HepG2 (cell line): Measurements from ENCODE around the gene SLC25A51. TPM values are rescaled to one million over a fixed set of nuclear protein-coding genes. Genes with fewer than 3 reads are reported as not detected.

Experiments used
- ATAC-seq: fragments of 200-7000 bp; cut with Tn5 transposase; 3 replicates; pipeline ENCODE4 v1.9.1; 2020; ENCODE audit warnings: mild to moderate bottlenecking, moderate library complexity
- BruUV-seq: library from RNA; stranded (reverse); fragments of 400-500 nt; replicated peaks from 2 replicates; lab custom pipeline; 2021; lab: Mats Ljungman, UMichigan
- CTCF ChIA-PET: fragments of 300-600 bp; formaldehyde crosslinking; extraction: SDS; loops from one replicate; lab custom pipeline; 2021; ENCODE audit warnings: low total read pairs, inconsistent platforms, low intra/inter-chr PET ratio; lab: Yijun Ruan, JAX
- POLR2A ChIA-PET: fragments of 350-600 bp; sonication (Branson Sonifier 250); formaldehyde crosslinking; loops from one replicate; lab custom pipeline; 2020; ENCODE audit warnings: antibody characterized with exemption, inconsistent platforms; lab: Yijun Ruan, JAX
- DNase-seq: peaks from one replicate; pipeline ENCODE4 v3.0.0-alpha.2; 2015; ENCODE audit warnings: low spot score
- FAIRE-seq: peaks from 3 replicates; lab custom pipeline; 2011; peaks lifted over from hg19 to GRCh38; lab: Jason Lieb, UNC
- H2AFZ ChIP-seq: one replicate; pipeline ENCODE4 v1.6.1; 2011; ENCODE audit warnings: low read length, inconsistent platforms
- H3K27ac ChIP-seq: fragments of 300-600 bp; 3 replicates; pipeline ENCODE4 v1.8.0; 2011; ENCODE audit warnings: mixed run types, mild to moderate bottlenecking, mixed read lengths, low read length, inconsistent platforms; ENCODE audit not compliant: insufficient read depth; ENCODE audit errors: extremely low read length
- H3K27me3 ChIP-seq, 2 experiments: fragments of 200-600 bp in 1 of 2; 2 replicates in 1 of 2; 3 replicates in 1 of 2; pipeline versions ENCODE4 v1.6.0 to v1.8.0; 2011; ENCODE audit warnings: low read length in 2 of 2, mild to moderate bottlenecking in 2 of 2, moderate library complexity in 2 of 2, inconsistent platforms in 1 of 2; ENCODE audit not compliant: insufficient read depth in 2 of 2, control insufficient read depth in 1 of 2
- H3K36me3 ChIP-seq, 2 experiments: fragments of 200-600 bp in 1 of 2; replicated peaks in 1 of 2; 2 replicates in 1 of 2; 3 replicates in 1 of 2; pipeline versions ENCODE4 v1.5.1 to v1.8.0; 2011; ENCODE audit warnings: low read length in 2 of 2, inconsistent platforms in 1 of 2; ENCODE audit not compliant: insufficient read depth in 2 of 2, control insufficient read depth in 1 of 2
- H3K4me1 ChIP-seq: 2 replicates; pipeline ENCODE4 v1.5.1; 2012; ENCODE audit warnings: low read length, inconsistent platforms; ENCODE audit not compliant: insufficient read depth
- H3K4me2 ChIP-seq: 2 replicates; pipeline ENCODE4 v1.6.0; 2011; ENCODE audit warnings: low read depth, low read length, inconsistent platforms
- H3K4me3 ChIP-seq, 3 experiments: fragments of 200-600 bp in 1 of 3; sonication (generic), shearing (Covaris generic) in 1 of 3; replicated peaks in 1 of 3; 2 replicates each; pipeline ENCODE4 v1.5.1; 2011 to 2016; ENCODE audit warnings: low read length in 3 of 3, inconsistent platforms in 2 of 3, low read depth in 2 of 3, mild to moderate bottlenecking in 2 of 3, control low read depth in 1 of 3, mixed read lengths in 1 of 3; ENCODE audit not compliant: insufficient read depth in 1 of 3
- H3K79me2 ChIP-seq: one replicate; pipeline ENCODE4 v1.6.1; 2011; ENCODE audit warnings: low read length, inconsistent platforms; ENCODE audit not compliant: insufficient read depth
- H3K9ac ChIP-seq: 2 replicates; pipeline ENCODE4 v1.6.0; 2011; ENCODE audit warnings: mild to moderate bottlenecking, low read depth, low read length, inconsistent platforms; ENCODE audit not compliant: insufficient read depth
- H3K9me3 ChIP-seq: 2 replicates; pipeline ENCODE4 v1.5.1; 2012; ENCODE audit warnings: mild to moderate bottlenecking, low read length
- H4K20me1 ChIP-seq: 2 replicates; pipeline ENCODE4 v1.6.0; 2011; ENCODE audit warnings: inconsistent platforms, mild to moderate bottlenecking, low read length, moderate library complexity; ENCODE audit not compliant: insufficient read depth
- BRCA1 ChIP-seq: sonication (generic); formaldehyde crosslinking; IDR thresholded peaks from 2 replicates; pipeline ENCODE4 v1.4.0; 2020; ENCODE audit warnings: missing genetic modification reagents
- MTA1 ChIP-seq: sonication (generic); formaldehyde crosslinking; IDR thresholded peaks from 2 replicates; pipeline ENCODE4 v1.4.0; 2020; ENCODE audit warnings: missing genetic modification reagents, mild to moderate bottlenecking, borderline replicate concordance
- MYC ChIP-seq: sonication (generic); formaldehyde crosslinking; IDR thresholded peaks from 2 replicates; pipeline ENCODE4 v1.9.0; 2021; ENCODE audit warnings: missing genetic modification reagents, borderline replicate concordance
- ZNF260 ChIP-seq: sonication (generic); formaldehyde crosslinking; IDR thresholded peaks from 2 replicates; pipeline ENCODE4 v1.4.0; 2020; ENCODE audit warnings: missing genetic modification reagents, low read depth, mild to moderate bottlenecking, borderline replicate concordance
- ZNF883 ChIP-seq: sonication (generic); formaldehyde crosslinking; IDR thresholded peaks from 2 replicates; pipeline ENCODE4 v1.5.1; 2020; ENCODE audit warnings: mild to moderate bottlenecking, missing genetic modification reagents; ENCODE audit errors: not compliant biosample characterization
- WGBS: methylation state at CpG from one replicate; pipeline ENCODE4 v1.1.6; 2017; ENCODE audit warnings: low lambda C conversion rate; 5-methylcytosine and 5-hydroxymethylcytosine counted together
- in situ Hi-C: cut with HindIII; loops from 2 replicates; pipeline ENCODE4 v1.10.0; 2017; ENCODE audit warnings: low pct_unique_long_range_greater_than_20kb; ENCODE audit not compliant: extremely low pct_ligation_motif_present
- intact Hi-C: fragments of 100-400 bp; cut with micrococcal nuclease; formaldehyde crosslinking; loops from one replicate; pipeline ENCODE4 v1.10.0; 2022; ENCODE audit not compliant: unreplicated experiment
- polyA plus RNA-seq, 8 experiments: library from polyadenylated mRNA; depleted of rRNA in 3 of 8; stranded (reverse) in 7 of 8; unstranded in 1 of 8; fragments of >200 nt; fragmentation: Illumina TruSeq in 4 of 8; extraction: Trizol in 4 of 8; gene quantifications; 2 replicates each; pipeline versions ENCODE4 v1.2.1 to v1.2.3, GENCODE V29; 2011 to 2016; ENCODE audit warnings: low read depth in 4 of 8, missing spikeins in 1 of 8, mixed read lengths in 1 of 8; ENCODE audit not compliant: insufficient read depth in 1 of 8
- total RNA-seq, 5 experiments: library from RNA; depleted of rRNA; stranded (reverse); fragments of >200 nt; fragmentation: Illumina TruSeq; extraction: Trizol; gene quantifications; 2 replicates each; pipeline ENCODE4 v1.2.3, GENCODE V29; 2016; ENCODE audit warnings: low read depth in 1 of 5

The SLC25A51 gene
- total and polyA plus RNA-seq, 2 of the 13 experiments (the other 11 are each of a cell fraction or from before 2014, with no cell fraction given): 14.6 to 37.7 TPM

DNA sequence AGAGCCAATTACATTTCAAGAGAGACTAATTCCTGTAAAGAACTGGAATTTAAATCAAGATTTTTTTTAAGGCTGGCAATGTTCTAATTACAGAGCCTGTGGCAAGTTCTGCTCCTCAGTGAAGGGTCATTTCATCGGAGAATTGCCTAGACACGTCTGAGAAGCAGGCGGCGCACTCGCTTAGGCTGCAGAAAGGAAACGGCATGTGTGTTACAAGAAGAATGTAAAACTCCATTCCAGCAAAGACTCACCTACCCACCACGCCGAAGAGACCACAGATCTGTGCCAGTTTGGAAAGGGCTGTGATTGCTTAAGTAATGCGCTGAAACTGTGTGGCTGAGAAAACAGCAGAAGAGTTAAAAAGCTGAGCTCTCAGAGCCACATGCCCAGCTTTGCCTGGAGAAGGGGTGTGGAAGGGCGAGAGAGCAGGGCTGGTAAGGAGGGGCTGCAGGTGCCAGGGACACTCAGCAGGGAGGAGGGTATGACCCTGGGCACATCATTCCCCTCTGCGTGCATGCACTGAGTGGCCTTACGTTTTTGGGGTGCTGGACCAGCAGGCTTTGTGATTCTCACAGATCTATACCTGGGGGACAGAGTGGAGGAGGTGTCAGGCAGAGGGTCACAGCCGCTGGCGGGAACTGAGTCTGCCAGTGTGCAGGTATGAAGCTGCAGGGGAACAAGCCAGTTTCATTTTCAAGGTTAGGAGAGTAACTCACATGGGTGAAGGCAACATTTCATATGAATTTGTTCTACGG is 17.8 kb upstream of the SLC25A51 start:
- H3K9ac ChIP-seq: no peak overlapping the region
- H4K20me1 ChIP-seq: peaks cover 27% of the 10 kb centered on the region; the same call in 1 of the 2 replicates
- H3K36me3 ChIP-seq: peaks cover 47 to 89% of the 10 kb centered on the region in 2 experiments
- H3K27me3 ChIP-seq: no peaks in the 10 kb centered on the region
- ATAC-seq (no peak), DNase-seq (no peak), FAIRE-seq (no peak)
- no peak overlapping the region for H2AFZ ChIP-seq
- ChIA-PET CTCF (no interaction called here), POLR2A (no interaction called here)
- H3K9me3 ChIP-seq: no peaks in the 10 kb centered on the region
- intact Hi-C loops: no loop called here
- H3K27ac ChIP-seq: no peak overlapping the region
- no TSS peak for BruUV-seq
- 99% methylated on average over 13 of the region's 15 CpGs for WGBS
- no peak overlapping the region for H3K4me3 ChIP-seq
- in situ Hi-C loops: loop anchor here (25.0 kb wide), 1 partner anchor 434 kb away; the partner anchor contains the start of gene POLR1E
- H3K79me2 ChIP-seq: peaks cover 2% of the 10 kb centered on the region
- TF ChIP-seq ZNF260 (CRISPR knock-in tag): no peak
- TF ChIP-seq ZNF883 (CRISPR knock-in tag): peak; percentile 5
- H3K4me1 ChIP-seq: no peaks in the 10 kb centered on the region
- no peak overlapping the region for H3K4me2 ChIP-seq

DNA sequence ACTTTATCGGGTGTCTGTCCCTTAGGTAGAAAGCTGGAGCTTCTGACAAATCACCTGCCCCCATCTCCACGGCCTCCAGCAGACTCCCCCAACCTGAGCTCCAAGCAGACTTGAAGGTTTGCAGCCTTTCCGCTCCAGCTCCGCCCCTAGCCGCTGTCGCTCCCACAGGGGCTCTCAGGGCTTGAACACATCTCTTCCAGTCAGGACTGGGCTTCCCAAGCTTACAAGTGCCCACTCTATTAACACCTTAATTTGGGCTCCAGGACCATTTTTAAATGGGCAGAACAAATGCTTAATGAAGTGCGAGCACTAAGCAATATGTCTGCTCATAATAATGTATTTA is 17.2 kb upstream of the SLC25A51 start:
- peaks cover 45 to 84% of the 10 kb centered on the region in 2 experiments for H3K36me3 ChIP-seq
- H3K4me3 ChIP-seq: no peak overlapping the region
- no peaks in the 10 kb centered on the region for H3K9me3 ChIP-seq
- peaks cover 2% of the 10 kb centered on the region for H3K79me2 ChIP-seq
- POLR2A ChIA-PET: no interaction called here
- no peak for DNase-seq
- H2AFZ ChIP-seq: no peak overlapping the region
- no peaks in the 10 kb centered on the region for H3K4me1 ChIP-seq
- no TSS peak for BruUV-seq
- CTCF ChIA-PET: no interaction called here
- no peak for ATAC-seq
- H4K20me1 ChIP-seq: peaks cover 27% of the 10 kb centered on the region; the same call in 1 of the 2 replicates
- no peak for FAIRE-seq
- TF ChIP-seq MYC (CRISPR knock-in tag) (no peak), MTA1 (CRISPR knock-in tag) (no peak), BRCA1 (CRISPR knock-in tag) (no peak)
- no peaks in the 10 kb centered on the region for H3K27me3 ChIP-seq
- H3K9ac ChIP-seq: no peak overlapping the region
- no peak overlapping the region for H3K4me2 ChIP-seq
- intact Hi-C loops: no loop called here
- in situ Hi-C loops: loop anchor here (25.0 kb wide), 1 partner anchor 434 kb away; the partner anchor contains the start of gene POLR1E
- 98% methylated on average over 7 of the region's 7 CpGs for WGBS
- no peak overlapping the region for H3K27ac ChIP-seq
